Panc1 (cell line): ENCODE measurements around the gene MMP19. TPM values are rescaled to one million over a fixed set of nuclear protein-coding genes. Genes with fewer than 3 reads are reported as not detected.

Experiments
- ATAC-seq: fragments of 200-7000 bp; cut with Tn5 transposase; 2 replicates; pipeline ENCODE4 v1.9.1; 2020; ENCODE audit warnings: mild to moderate bottlenecking, moderate library complexity
- BruUV-seq: library from RNA; stranded (reverse); fragments of 400-500 nt; replicated peaks from 2 replicates; lab custom pipeline; 2021; lab: Mats Ljungman, UMichigan
- CTCF ChIA-PET: fragments of 300-600 bp; sonication (Branson Sonifier 250); formaldehyde crosslinking; loops from one replicate; lab custom pipeline; 2022; ENCODE audit warnings: antibody characterized with exemption; lab: Charles Lee
- POLR2A ChIA-PET: fragments of 300-600 bp; sonication (Branson Sonifier 250); formaldehyde crosslinking; loops from one replicate; lab custom pipeline; 2022; ENCODE audit warnings: antibody characterized with exemption; lab: Charles Lee
- DNase-seq: peaks from one replicate; pipeline ENCODE4 v3.0.0-alpha.2; 2010; ENCODE audit warnings: low read depth, low spot score
- H3K27ac ChIP-seq: 2 replicates; pipeline ENCODE4 v1.5.1; 2011; ENCODE audit warnings: mild to moderate bottlenecking, low read length, inconsistent platforms
- H3K27me3 ChIP-seq: fragments of 200-500 bp; sonication (Bioruptor generic); 2 replicates; pipeline ENCODE4 v1.6.0; 2014; ENCODE audit warnings: low read length, inconsistent platforms; ENCODE audit not compliant: control insufficient read depth, insufficient read depth
- H3K36me3 ChIP-seq: fragments of 200-500 bp; sonication (Bioruptor generic); 2 replicates; pipeline ENCODE4 v1.5.1; 2014; ENCODE audit warnings: inconsistent platforms, mild to moderate bottlenecking, low read length, moderate library complexity; ENCODE audit not compliant: control insufficient read depth, insufficient read depth
- H3K4me1 ChIP-seq: 2 replicates; pipeline ENCODE4 v1.5.1; 2011; ENCODE audit warnings: inconsistent platforms, mild to moderate bottlenecking, low read length, moderate library complexity; ENCODE audit not compliant: control insufficient read depth, insufficient read depth
- H3K4me3 ChIP-seq, 2 experiments: 2 replicates each; pipeline ENCODE4 v1.5.1; 2011 to 2012; ENCODE audit warnings: low read depth in 2 of 2, low read length in 2 of 2, mild to moderate bottlenecking in 2 of 2, inconsistent platforms in 1 of 2, moderate library complexity in 1 of 2
- H3K9me3 ChIP-seq: fragments of 200-500 bp; sonication (Bioruptor generic); 2 replicates; pipeline ENCODE4 v1.5.1; 2014; ENCODE audit warnings: low read depth, mild to moderate bottlenecking, inconsistent platforms, low read length, moderate library complexity; ENCODE audit not compliant: control insufficient read depth, insufficient read depth
- CTCF ChIP-seq: fragments of 450-650 bp; IDR thresholded peaks from 2 replicates; pipeline ENCODE4 v1.5.1; 2017; ENCODE audit warnings: mild to moderate bottlenecking
- POLR2AphosphoS5 ChIP-seq: IDR thresholded peaks from 2 replicates; pipeline ENCODE4 v1.6.1; 2012; ENCODE audit warnings: mild to moderate bottlenecking, low read depth, low read length, moderate library complexity
- REST ChIP-seq, 2 experiments: IDR thresholded peaks; 2 replicates each; pipeline ENCODE4 v1.6.1; 2011 to 2012; ENCODE audit warnings: low read depth in 2 of 2, control low read depth in 1 of 2, low read length in 1 of 2, mild to moderate bottlenecking in 1 of 2, moderate library complexity in 1 of 2; ENCODE audit not compliant: insufficient read depth in 1 of 2
- SIN3A ChIP-seq: IDR thresholded peaks from 2 replicates; pipeline ENCODE4 v1.6.1; 2012; ENCODE audit warnings: low read depth, mild to moderate bottlenecking, low read length, moderate library complexity, borderline replicate concordance; ENCODE audit not compliant: insufficient read depth
- TCF7L2 ChIP-seq: IDR thresholded peaks from 2 replicates; pipeline ENCODE4 v1.6.1; 2011; ENCODE audit warnings: mild to moderate bottlenecking, low read depth, low read length, inconsistent platforms
- in situ Hi-C: cut with HindIII; loops from 2 replicates; pipeline ENCODE4 v1.10.0; 2016; ENCODE audit warnings: low sequenced_read_pairs, low pct_unique_long_range_greater_than_20kb
- intact Hi-C: fragments of 100-400 bp; cut with micrococcal nuclease; formaldehyde crosslinking; loops from one replicate; pipeline ENCODE4 v1.10.0; 2022; ENCODE audit not compliant: unreplicated experiment
- total RNA-seq: library from RNA; stranded (reverse); gene quantifications from one replicate; pipeline ENCODE4 v1.2.1, GENCODE V29; 2021; ENCODE audit not compliant: unreplicated experiment

MMP19 gene
- total RNA-seq, 1 experiment from 2014 or later = 0.05 TPM

DNA sequence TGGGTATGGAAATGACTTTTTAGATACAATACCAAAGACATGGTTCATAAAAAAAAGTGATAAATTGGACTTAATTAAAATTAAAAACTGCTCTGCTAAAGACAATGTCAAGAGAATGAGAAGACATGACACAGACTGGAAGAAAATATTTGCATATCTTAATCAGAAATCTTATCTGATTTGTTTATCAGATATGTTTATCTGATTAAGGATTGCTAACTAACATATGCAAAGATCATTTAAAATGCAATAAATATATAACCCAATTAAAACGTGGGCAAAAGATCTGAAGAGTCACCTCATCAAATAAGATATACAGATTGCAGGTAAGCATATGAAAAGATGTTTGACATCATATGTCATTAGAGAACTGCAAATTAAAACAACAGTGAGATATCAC lies 10.0 kb upstream of the MMP19 start:
- no peak for ATAC-seq
- peaks cover 4% of the 10 kb centered on the region; the same call in 1 of the 2 replicates for H3K27me3 ChIP-seq
- H3K4me3 ChIP-seq = no peak overlapping the region
- in situ Hi-C loops (no loop called here), intact Hi-C loops (no loop called here)
- ChIA-PET CTCF (no interaction called here), POLR2A (no interaction called here)
- H3K4me1 ChIP-seq = no peaks in the 10 kb centered on the region
- BruUV-seq = no TSS peak
- H3K36me3 ChIP-seq = no peaks in the 10 kb centered on the region
- TF ChIP-seq SIN3A (no peak), CTCF (no peak), REST (IDR thresholded peaks at IDR 0.05; ENCODE audit: insufficient read depth in 1 of 2, low read depth in 2 of 2, low read length in 1 of 2) (no peak), POLR2AphosphoS5 (no peak), TCF7L2 (no peak)
- no peak for DNase-seq
- H3K9me3 ChIP-seq = no peaks in the 10 kb centered on the region
- no peak overlapping the region for H3K27ac ChIP-seq

- peaks cover 4% of the 10 kb centered on the region; the same call in 1 of the 2 replicates for H3K27me3 ChIP-seq
- no peak overlapping the region for H3K4me3 ChIP-seq
- ChIA-PET POLR2A (no interaction called here), CTCF (no interaction called here)
- H3K27ac ChIP-seq = no peak overlapping the region
- H3K36me3 ChIP-seq = no peaks in the 10 kb centered on the region
- intact Hi-C loops = no loop called here
- no peak for TF ChIP-seq CTCF
- TF ChIP-seq TCF7L2 = no peak
- no peak for TF ChIP-seq REST (IDR thresholded peaks at IDR 0.05; ENCODE audit: insufficient read depth in 1 of 2, low read depth in 2 of 2, low read length in 1 of 2)
- no peak for TF ChIP-seq SIN3A
- TF ChIP-seq POLR2AphosphoS5 = no peak
- H3K4me1 ChIP-seq = no peaks in the 10 kb centered on the region
- in situ Hi-C loops = no loop called here
- no peak for DNase-seq
- no TSS peak for BruUV-seq
- no peak for ATAC-seq
- no peaks in the 10 kb centered on the region for H3K9me3 ChIP-seq
Measured at GRCh38 chr12:55850893-55851292, 8.2 kb upstream of the MMP19 start.
